Skeletal muscle tissue (tissue), 4 donors: ENCODE results near the gene CEP85L. TPM values are rescaled to one million over a fixed set of nuclear protein-coding genes. Genes with fewer than 3 reads are reported as not detected.

Experiments used
- H3K27ac ChIP-seq: one replicate; pipeline ENCODE4 v1.7.0; 2013; ENCODE audit warnings: mild to moderate bottlenecking, low read depth, low read length, inconsistent platforms
- H3K27me3 ChIP-seq, 3 donors: one replicate each; pipeline ENCODE4 v1.7.0; 2013; ENCODE audit warnings: low read length in 3 of 3; ENCODE audit not compliant: control insufficient read depth in 3 of 3, insufficient read depth in 3 of 3
- H3K36me3 ChIP-seq, 3 donors: one replicate each; pipeline ENCODE4 v1.7.0; 2013; ENCODE audit warnings: low read length in 3 of 3; ENCODE audit not compliant: control insufficient read depth in 3 of 3, insufficient read depth in 3 of 3
- H3K4me1 ChIP-seq, 3 donors: one replicate each; pipeline ENCODE4 v1.7.0; 2013; ENCODE audit warnings: low read length in 3 of 3, mild to moderate bottlenecking in 3 of 3; ENCODE audit not compliant: control insufficient read depth in 3 of 3, insufficient read depth in 3 of 3
- H3K4me3 ChIP-seq, 3 donors: one replicate each; pipeline ENCODE4 v1.7.0; 2013; ENCODE audit warnings: low read length in 3 of 3
- H3K9ac ChIP-seq, 3 donors: one replicate each; pipeline ENCODE4 v1.7.0; 2013; ENCODE audit warnings: low read length in 3 of 3, mild to moderate bottlenecking in 3 of 3, moderate library complexity in 2 of 3, low read depth in 1 of 3
- H3K9me3 ChIP-seq, 3 donors: one replicate each; pipeline ENCODE4 v1.7.0; 2013; ENCODE audit warnings: low read length in 3 of 3; ENCODE audit not compliant: control insufficient read depth in 3 of 3
- total RNA-seq: library from RNA; depleted of rRNA; stranded (reverse); fragments of >200 nt; gene quantifications from one replicate; pipeline ENCODE4 v1.2.3, GENCODE V29; 2014
- donor health status: Osteomylitis.

The CEP85L gene
- total RNA-seq, 1 donor from 2014 or later, result 42.3 TPM

DNA sequence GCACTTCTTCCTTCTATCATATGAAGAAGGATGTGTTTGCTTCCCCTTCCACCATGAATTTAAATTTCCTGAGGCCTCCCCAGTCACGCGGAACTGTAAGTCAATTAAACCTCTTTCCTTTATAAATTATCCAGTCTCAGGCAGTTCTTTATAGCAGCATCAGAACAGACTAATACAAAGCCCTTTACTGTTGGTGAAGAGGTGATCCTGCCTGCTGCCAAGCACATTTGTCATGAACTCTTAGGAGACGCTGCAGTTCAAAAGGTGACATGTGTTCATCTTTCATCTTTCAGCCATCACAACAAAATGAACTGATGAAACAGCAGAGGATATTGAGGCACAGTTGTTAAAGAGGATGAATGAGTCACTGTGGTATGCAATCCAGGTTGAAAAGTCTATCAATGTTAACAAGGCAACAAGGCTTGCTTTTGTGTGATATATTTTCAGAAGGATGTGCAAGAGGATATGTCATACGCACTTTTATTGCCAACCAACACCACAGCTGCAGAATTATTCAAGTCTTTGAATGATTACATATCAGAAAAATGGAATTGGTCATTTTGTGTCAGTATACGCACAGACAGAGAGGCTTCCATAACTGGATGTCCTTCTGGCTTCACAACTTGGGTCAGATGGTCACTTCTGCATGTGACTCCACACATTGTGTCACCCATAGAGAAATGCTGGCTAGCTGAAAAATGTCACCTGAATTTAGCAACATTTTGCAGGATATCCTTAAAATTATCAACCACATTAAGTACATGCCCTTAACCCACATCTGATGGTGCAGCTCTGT is 155.7 kb downstream of the CEP85L start:
- H3K27me3 ChIP-seq, result no peaks in the 10 kb centered on the region
- H3K27ac ChIP-seq, result no peak overlapping the region
- H3K36me3 ChIP-seq, result peaks cover 2 to 9% (median 5%) of the 10 kb centered on the region in 3 donors
- H3K4me3 ChIP-seq, result no peak overlapping the region
- H3K9ac ChIP-seq, result no peak overlapping the region
- H3K4me1 ChIP-seq, result no peaks in the 10 kb centered on the region
- H3K9me3 ChIP-seq, result no peaks in the 10 kb centered on the region

DNA sequence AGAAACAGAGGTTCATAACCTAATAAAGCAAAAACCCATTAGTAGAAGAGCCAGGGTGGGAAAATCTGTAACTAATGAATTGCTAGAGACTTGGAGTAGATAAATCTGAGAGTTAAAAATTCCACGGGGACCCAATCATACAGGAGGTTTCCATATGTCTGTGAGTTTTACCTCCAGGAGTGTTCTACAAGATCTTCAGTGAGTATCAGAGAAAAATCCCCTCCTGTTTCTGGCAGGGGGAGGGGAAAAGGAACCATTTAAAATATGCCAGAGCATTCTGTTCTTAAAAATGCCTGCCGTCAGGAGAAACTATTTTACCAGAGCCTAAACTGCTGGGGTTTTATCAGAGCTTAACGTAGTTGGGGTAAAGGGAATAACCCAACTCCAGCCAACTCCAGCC is 157.3 kb downstream of the CEP85L start:
- H3K4me1 ChIP-seq, result no peaks in the 10 kb centered on the region
- peaks cover 2 to 9% (median 9%) of the 10 kb centered on the region in 3 donors for H3K36me3 ChIP-seq
- H3K9me3 ChIP-seq, result no peaks in the 10 kb centered on the region
- H3K27ac ChIP-seq, result no peak overlapping the region
- no peak overlapping the region for H3K9ac ChIP-seq
- H3K4me3 ChIP-seq, result no peak overlapping the region
- H3K27me3 ChIP-seq, result no peaks in the 10 kb centered on the region

DNA sequence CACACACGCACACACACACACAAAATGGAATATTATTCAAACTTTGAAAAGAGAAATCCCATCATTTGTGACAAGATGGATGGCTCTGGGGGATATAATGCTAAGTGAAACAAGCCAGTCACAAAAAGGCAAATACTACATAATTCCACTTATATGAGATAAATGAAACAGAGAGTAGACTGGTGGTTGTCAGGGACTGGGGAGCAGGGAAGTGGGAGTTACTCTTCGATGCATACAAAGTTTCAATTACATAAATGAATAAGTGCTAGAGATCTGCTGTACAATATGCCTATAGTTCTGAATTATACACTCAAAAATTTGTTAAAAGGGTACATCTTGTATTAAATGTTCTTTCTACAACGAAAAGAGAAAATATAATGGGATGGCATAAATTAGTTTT is 161.4 kb downstream of the CEP85L start:
- H3K36me3 ChIP-seq, result peaks cover 5 to 14% (median 13%) of the 10 kb centered on the region in 3 donors
- no peak overlapping the region for H3K27ac ChIP-seq
- H3K4me1 ChIP-seq, result peaks cover 0 to 4% (median 2%) of the 10 kb centered on the region in 3 donors
- H3K9ac ChIP-seq, result no peak overlapping the region
- no peak overlapping the region for H3K4me3 ChIP-seq
- no peaks in the 10 kb centered on the region for H3K9me3 ChIP-seq
- no peaks in the 10 kb centered on the region for H3K27me3 ChIP-seq

DNA sequence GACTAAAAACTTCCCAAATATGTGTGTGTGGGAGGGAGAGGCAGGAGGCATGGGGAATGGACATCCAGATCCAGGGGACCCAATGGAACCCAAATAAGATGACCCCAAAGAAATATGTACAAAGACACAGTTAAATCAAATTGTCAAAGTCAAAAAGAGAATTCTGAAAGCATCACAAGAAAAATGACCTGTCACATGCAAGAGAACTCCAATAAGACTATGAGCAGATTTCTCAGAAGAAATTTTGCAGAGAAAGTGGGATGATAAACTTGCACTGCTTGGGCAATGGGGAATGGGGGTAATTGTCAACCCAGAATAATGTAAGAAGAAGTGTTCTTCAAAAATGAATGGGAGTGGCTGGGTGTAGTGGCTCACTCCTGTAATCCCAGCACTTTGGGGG is 162.8 kb downstream of the CEP85L start:
- Histone ChIP-seq H3K4me3 (no peak overlapping the region), H3K36me3 (peaks cover 5 to 13% (median 11%) of the 10 kb centered on the region in 3 donors), H3K9me3 (no peaks in the 10 kb centered on the region), H3K4me1 (peaks cover 0 to 4% (median 2%) of the 10 kb centered on the region in 3 donors), H3K9ac (no peak overlapping the region), H3K27me3 (no peaks in the 10 kb centered on the region), H3K27ac (no peak overlapping the region)

DNA sequence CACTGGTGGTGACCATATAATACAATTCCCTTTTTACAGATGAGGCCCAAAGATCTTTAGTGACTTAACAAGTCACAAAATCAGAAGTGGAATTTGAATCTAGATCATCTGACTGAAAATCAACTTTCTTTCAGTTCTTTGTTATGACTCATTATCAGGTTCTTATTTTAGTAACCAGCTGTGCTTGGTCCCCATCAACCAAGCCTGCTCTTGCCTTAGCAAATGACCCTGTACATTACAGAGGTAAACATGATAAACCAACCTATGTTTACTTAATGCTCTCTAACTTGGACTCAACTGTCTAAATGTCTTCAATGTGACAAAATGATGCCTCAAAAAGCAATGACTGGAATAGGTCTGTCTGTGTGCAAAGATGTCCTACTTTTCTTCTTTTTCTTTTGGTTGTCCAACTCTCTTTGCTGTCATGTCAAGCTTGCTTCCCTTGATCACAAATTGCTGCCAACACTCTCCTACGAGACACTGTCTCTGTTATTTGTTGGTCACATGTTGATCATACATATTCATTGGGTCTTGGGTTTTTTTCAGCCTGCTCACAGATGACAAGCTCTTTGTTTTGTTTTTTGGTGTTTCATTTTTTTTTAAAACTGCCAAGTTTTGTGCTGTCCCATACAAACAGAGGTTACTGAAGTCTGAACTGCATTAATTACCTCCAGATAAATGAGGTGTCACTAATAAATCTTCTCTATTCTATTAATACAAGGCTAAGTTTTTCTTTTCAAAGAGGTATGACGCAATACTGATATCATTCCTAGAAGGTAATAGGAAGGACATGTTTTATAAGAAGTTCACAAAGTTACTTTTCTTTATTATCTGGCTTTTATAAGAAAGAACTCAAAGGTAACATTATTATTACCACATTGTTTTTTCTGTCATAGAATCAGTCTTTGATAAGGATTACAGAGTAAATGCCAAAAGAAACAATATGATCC is 165.5 kb downstream of the CEP85L start:
- H3K4me3 ChIP-seq, result no peak overlapping the region
- H3K36me3 ChIP-seq, result peaks cover 5 to 10% (median 5%) of the 10 kb centered on the region in 3 donors
- H3K9ac ChIP-seq, result no peak overlapping the region
- H3K27ac ChIP-seq, result no peak overlapping the region
- H3K4me1 ChIP-seq, result peaks cover 0 to 4% (median 2%) of the 10 kb centered on the region in 3 donors
- no peaks in the 10 kb centered on the region for H3K9me3 ChIP-seq
- no peaks in the 10 kb centered on the region for H3K27me3 ChIP-seq

DNA sequence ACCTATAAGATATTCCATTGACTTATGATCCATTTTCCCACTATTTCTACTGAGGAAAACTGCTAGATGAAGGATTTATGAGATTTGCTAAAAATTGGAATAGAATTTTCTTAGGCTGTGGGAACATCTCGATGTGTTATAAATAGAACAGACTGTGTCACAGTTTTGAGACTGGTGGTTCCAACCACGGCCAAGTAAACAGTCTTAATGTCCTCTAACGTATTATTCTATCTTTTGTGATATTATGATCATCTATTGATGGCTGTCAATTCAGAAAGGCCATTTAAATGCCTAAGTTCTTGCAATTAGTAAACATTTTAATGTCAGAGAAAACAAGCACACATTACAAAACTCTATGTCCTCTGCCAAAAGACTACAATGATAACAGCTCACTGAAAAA is 174.8 kb downstream of the CEP85L start:
- peak overlapping the region; percentile 67 for H3K27ac ChIP-seq
- H3K4me3 ChIP-seq, result peak overlapping the region; percentile 16 to 33 (median 23)
- H3K9me3 ChIP-seq, result no peaks in the 10 kb centered on the region
- peaks cover 0 to 6% (median 0%) of the 10 kb centered on the region in 3 donors for H3K4me1 ChIP-seq
- peaks cover 0 to 3% (median 0%) of the 10 kb centered on the region in 3 donors for H3K36me3 ChIP-seq
- H3K27me3 ChIP-seq, result no peaks in the 10 kb centered on the region
- peak overlapping the region in 2 of 3 donors; percentile 9 to 23 for H3K9ac ChIP-seq

DNA sequence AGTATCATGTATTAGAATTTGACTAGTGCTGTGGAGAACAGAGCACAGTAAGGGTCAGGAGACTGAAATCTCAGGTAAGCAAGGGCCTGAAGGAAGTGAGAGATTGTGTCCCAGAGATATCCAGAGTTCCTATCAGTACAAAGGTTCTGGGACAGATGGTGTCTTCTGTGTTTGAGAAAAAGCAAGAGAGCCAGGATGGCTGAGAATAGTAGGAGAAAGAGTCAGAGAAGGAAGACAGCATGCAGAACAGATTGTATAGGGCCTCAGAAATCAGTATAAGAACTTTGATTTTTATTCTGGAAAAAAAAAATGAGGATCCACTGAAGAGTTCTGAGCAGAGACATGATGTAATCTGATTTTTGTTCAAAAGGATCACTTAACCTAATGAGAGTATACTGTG is 178.1 kb downstream of the CEP85L start:
- H3K27ac ChIP-seq, result no peak overlapping the region
- H3K27me3 ChIP-seq, result no peaks in the 10 kb centered on the region
- H3K9ac ChIP-seq, result no peak overlapping the region
- H3K4me3 ChIP-seq, result no peak overlapping the region
- peaks cover 0 to 6% (median 0%) of the 10 kb centered on the region in 3 donors for H3K4me1 ChIP-seq
- H3K36me3 ChIP-seq, result peaks cover 2 to 7% (median 4%) of the 10 kb centered on the region in 3 donors
- no peaks in the 10 kb centered on the region for H3K9me3 ChIP-seq

DNA sequence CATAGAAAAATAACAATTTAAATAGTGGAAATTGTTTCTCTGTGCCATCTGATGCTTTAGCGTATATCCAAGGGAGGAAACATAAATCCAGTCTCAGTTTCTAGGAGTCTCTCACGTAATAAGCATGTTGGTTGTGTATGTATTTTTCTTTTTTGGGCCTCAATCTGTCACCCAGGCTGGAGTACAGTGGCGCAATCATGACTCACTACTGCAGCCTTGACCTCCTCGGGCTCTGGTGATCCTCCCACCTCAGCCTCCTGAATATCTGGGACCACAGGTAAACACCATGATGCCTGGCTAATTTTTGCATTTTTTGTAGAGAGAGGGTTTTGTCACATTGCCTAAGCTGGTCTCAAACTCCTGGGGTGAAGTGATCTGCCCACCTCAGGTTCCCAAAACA is 181.9 kb downstream of the CEP85L start:
- Histone ChIP-seq H3K4me3 (no peak overlapping the region), H3K27ac (no peak overlapping the region), H3K9ac (no peak overlapping the region), H3K4me1 (no peaks in the 10 kb centered on the region), H3K27me3 (no peaks in the 10 kb centered on the region), H3K36me3 (peaks cover 6 to 32% (median 20%) of the 10 kb centered on the region in 3 donors), H3K9me3 (no peaks in the 10 kb centered on the region)

DNA sequence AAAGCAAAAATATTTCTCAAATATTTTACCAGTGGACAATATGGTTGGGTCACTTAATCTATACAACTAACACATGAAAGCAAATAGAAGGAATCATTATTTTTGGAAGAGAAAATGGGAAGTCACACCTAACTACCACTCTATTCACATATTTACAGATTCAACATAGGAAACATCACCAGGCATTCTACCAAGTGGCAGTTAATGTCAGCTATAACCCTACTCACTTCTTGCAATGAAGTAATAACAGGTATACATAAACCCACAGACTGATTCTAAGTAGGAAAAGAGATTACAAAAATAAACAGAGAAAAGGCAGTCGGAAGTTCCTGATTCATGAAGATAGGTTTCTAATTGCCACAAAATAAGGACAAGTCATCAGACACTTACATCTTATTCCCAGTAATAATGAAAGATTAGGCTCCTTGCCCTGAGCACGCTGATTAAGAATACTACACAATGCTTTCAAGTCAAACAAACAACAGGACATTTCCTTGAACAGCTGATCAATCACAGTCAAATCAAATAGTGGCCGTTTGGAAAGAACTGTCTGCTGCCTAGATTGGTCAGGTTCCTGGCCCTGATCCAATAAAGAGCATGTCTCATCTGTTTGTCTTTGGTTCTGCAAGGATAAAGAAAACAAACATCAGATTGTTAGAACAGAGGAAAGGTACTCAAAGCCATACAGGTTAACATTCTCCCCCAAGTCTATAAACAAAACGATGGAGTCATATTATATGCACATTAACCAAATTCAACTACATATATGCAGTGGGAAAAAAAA is 182.5 kb downstream of the CEP85L start:
- peaks cover 6 to 32% (median 20%) of the 10 kb centered on the region in 3 donors for H3K36me3 ChIP-seq
- H3K4me1 ChIP-seq, result no peaks in the 10 kb centered on the region
- no peak overlapping the region for H3K9ac ChIP-seq
- no peak overlapping the region for H3K4me3 ChIP-seq
- no peak overlapping the region for H3K27ac ChIP-seq
- no peaks in the 10 kb centered on the region for H3K9me3 ChIP-seq
- H3K27me3 ChIP-seq, result no peaks in the 10 kb centered on the region
